H1 (cell line): ENCODE data around the gene ARHGAP22. TPM values are rescaled to one million over a fixed set of nuclear protein-coding genes. Genes with fewer than 3 reads are reported as not detected.

ENCODE experiments used
- CTCF ChIA-PET: fragments of 300-600 bp; sonication (Branson Sonifier 250); formaldehyde crosslinking; loops from one replicate; lab custom pipeline; 2021; ENCODE audit not compliant: partially characterized antibody; lab: Charles Lee
- POLR2A ChIA-PET: fragments of 300-600 bp; sonication (Branson Sonifier 250); formaldehyde crosslinking; loops from one replicate; lab custom pipeline; 2021; ENCODE audit warnings: inconsistent platforms; ENCODE audit not compliant: partially characterized antibody; lab: Charles Lee
- DNase-seq, 2 experiments: peaks; one replicate each; pipeline versions ENCODE4 v3.0.0 to v3.0.0-alpha.2; 2010 to 2022; ENCODE audit warnings: low spot score in 2 of 2, low read depth in 1 of 2, mixed read lengths in 1 of 2
- FAIRE-seq: peaks from 2 replicates; lab custom pipeline; 2011; peaks lifted over from hg19 to GRCh38; lab: Jason Lieb, UNC
- H2AFZ ChIP-seq: 2 replicates; pipeline ENCODE4 v1.8.1; 2012; ENCODE audit warnings: low read length, inconsistent platforms
- H2AK5ac ChIP-seq: 2 replicates; pipeline ENCODE4 v1.6.1; 2013; ENCODE audit warnings: low read depth, low read length
- H2BK120ac ChIP-seq: replicated peaks from 2 replicates; pipeline ENCODE3; 2013; ENCODE audit warnings: low read depth, low read length, inconsistent platforms
- H2BK12ac ChIP-seq: 2 replicates; pipeline ENCODE4 v1.6.1; 2013; ENCODE audit warnings: low read depth, low read length
- H2BK15ac ChIP-seq: 2 replicates; pipeline ENCODE4 v1.6.1; 2013; ENCODE audit warnings: low read length
- H2BK20ac ChIP-seq: 2 replicates; pipeline ENCODE4 v1.6.1; 2013; ENCODE audit warnings: low read length
- H2BK5ac ChIP-seq: 2 replicates; pipeline ENCODE4 v1.6.1; 2013; ENCODE audit warnings: low read depth, low read length
- H3K14ac ChIP-seq: 2 replicates; pipeline ENCODE4 v1.6.1; 2013; ENCODE audit warnings: inconsistent platforms; ENCODE audit not compliant: insufficient read length
- H3K18ac ChIP-seq: 2 replicates; pipeline ENCODE4 v1.6.1; 2013; ENCODE audit warnings: low read length; ENCODE audit errors: extremely low read depth
- H3K23ac ChIP-seq: 2 replicates; pipeline ENCODE4 v1.6.1; 2013; ENCODE audit warnings: inconsistent platforms; ENCODE audit not compliant: insufficient read length
- H3K23me2 ChIP-seq: 2 replicates; pipeline ENCODE4 v1.6.1; 2013; ENCODE audit warnings: low read depth, low read length
- H3K27ac ChIP-seq: 2 replicates; pipeline ENCODE4 v1.6.1; 2011; ENCODE audit warnings: low read depth, low read length, inconsistent platforms
- H3K27me3 ChIP-seq, 4 experiments: replicated peaks in 1 of 4; 1 replicate in 1 of 4; 2 replicates in 3 of 4; pipeline versions ENCODE4 v1.6.1 to v1.8.1; 2011 to 2013; ENCODE audit warnings: low read length in 3 of 4, mild to moderate bottlenecking in 3 of 4, inconsistent platforms in 2 of 4, mixed read lengths in 2 of 4, moderate library complexity in 1 of 4; ENCODE audit not compliant: control insufficient read depth in 3 of 4, insufficient read depth in 3 of 4; ENCODE audit errors: extremely low read depth in 1 of 4
- H3K36me3 ChIP-seq, 4 experiments: 2 replicates each; pipeline versions ENCODE4 v1.6.1 to v1.8.1; 2011 to 2013; ENCODE audit warnings: mild to moderate bottlenecking in 4 of 4, low read length in 3 of 4, moderate library complexity in 2 of 4, control low read depth in 1 of 4, inconsistent platforms in 1 of 4; ENCODE audit not compliant: insufficient read depth in 4 of 4, control insufficient read depth in 2 of 4
- H3K4ac ChIP-seq: replicated peaks from 2 replicates; pipeline ENCODE3; 2013; ENCODE audit warnings: low read length, low read depth, mixed read lengths, inconsistent platforms; ENCODE audit not compliant: insufficient read length
- H3K4me1 ChIP-seq, 4 experiments: replicated peaks in 1 of 4; 1 replicate in 1 of 4; 2 replicates in 3 of 4; pipeline versions ENCODE4 v1.6.1 to v1.8.1; 2011 to 2013; ENCODE audit warnings: low read length in 3 of 4, inconsistent platforms in 2 of 4, mixed read lengths in 1 of 4; ENCODE audit not compliant: insufficient read depth in 4 of 4, control insufficient read depth in 3 of 4
- H3K4me2 ChIP-seq, 2 experiments: 2 replicates each; pipeline versions ENCODE4 v1.6.1 to v1.8.1; 2011 to 2013; ENCODE audit warnings: low read depth in 2 of 2, low read length in 2 of 2, control low read depth in 1 of 2, inconsistent platforms in 1 of 2, mild to moderate bottlenecking in 1 of 2; ENCODE audit not compliant: insufficient read depth in 1 of 2
- H3K4me3 ChIP-seq, 4 experiments: fragments of 200-600, 300-600 bp in 1 of 4; sonication (generic), shearing (Covaris generic), sonication (Bioruptor Twin) in 1 of 4; 2 replicates each; pipeline versions ENCODE4 v1.5.1 to v1.8.1; 2011 to 2016; ENCODE audit warnings: low read length in 4 of 4, low read depth in 3 of 4, control low read depth in 2 of 4, inconsistent platforms in 2 of 4, mild to moderate bottlenecking in 2 of 4, mixed read lengths in 1 of 4, moderate library complexity in 1 of 4; ENCODE audit not compliant: insufficient read depth in 2 of 4; ENCODE audit errors: extremely low read depth in 1 of 4
- H3K56ac ChIP-seq: replicated peaks from 2 replicates; pipeline ENCODE3; 2013; ENCODE audit warnings: low read depth, mild to moderate bottlenecking, mixed read lengths, low read length, inconsistent platforms; ENCODE audit not compliant: insufficient read length
- H3K79me1 ChIP-seq: 2 replicates; pipeline ENCODE4 v1.6.1; 2013; ENCODE audit warnings: low read depth, low read length, control low read depth
- H3K79me2 ChIP-seq, 2 experiments: 2 replicates each; pipeline versions ENCODE4 v1.6.1 to v1.8.1; 2012 to 2013; ENCODE audit warnings: low read length in 2 of 2, mild to moderate bottlenecking in 2 of 2, inconsistent platforms in 1 of 2; ENCODE audit not compliant: insufficient read depth in 2 of 2, control insufficient read depth in 1 of 2
- H3K9ac ChIP-seq, 4 experiments: replicated peaks in 1 of 4; 1 replicate in 1 of 4; 2 replicates in 3 of 4; pipeline versions ENCODE4 v1.6.1 to v1.8.1; 2011 to 2013; ENCODE audit warnings: low read depth in 3 of 4, low read length in 3 of 4, control low read depth in 2 of 4, mild to moderate bottlenecking in 2 of 4, moderate library complexity in 2 of 4, inconsistent platforms in 1 of 4; ENCODE audit errors: extremely low read depth in 1 of 4
- H3K9me3 ChIP-seq, 2 experiments: 2 replicates each; pipeline versions ENCODE4 v1.6.1 to v1.8.1; 2012 to 2013; ENCODE audit warnings: mild to moderate bottlenecking in 2 of 2, moderate library complexity in 2 of 2, control low read depth in 1 of 2, inconsistent platforms in 1 of 2, low read depth in 1 of 2, low read length in 1 of 2, mixed read lengths in 1 of 2; ENCODE audit not compliant: insufficient read depth in 2 of 2
- H4K20me1 ChIP-seq, 2 experiments: replicated peaks in 1 of 2; 2 replicates each; pipeline versions ENCODE3 to v1.8.1; 2011 to 2013; ENCODE audit warnings: inconsistent platforms in 2 of 2, low read length in 2 of 2, mild to moderate bottlenecking in 1 of 2; ENCODE audit not compliant: insufficient read depth in 2 of 2, control insufficient read depth in 1 of 2
- H4K5ac ChIP-seq: 2 replicates; pipeline ENCODE4 v1.6.1; 2013; ENCODE audit warnings: low read length, low read depth, mixed read lengths, inconsistent platforms; ENCODE audit not compliant: insufficient read length
- H4K8ac ChIP-seq: 2 replicates; pipeline ENCODE4 v1.8.0; 2013; ENCODE audit warnings: mild to moderate bottlenecking, moderate library complexity, low read length, inconsistent platforms; ENCODE audit not compliant: insufficient read depth; ENCODE audit errors: extremely low read depth
- H4K91ac ChIP-seq: replicated peaks from 2 replicates; pipeline ENCODE3; 2013; ENCODE audit warnings: low read length, mixed read lengths, inconsistent platforms; ENCODE audit not compliant: insufficient read length
- BCL11A ChIP-seq, 2 experiments: IDR thresholded peaks; one replicate each; pipeline ENCODE4 v1.6.1; 2011; ENCODE audit warnings: low read depth in 2 of 2, low read length in 2 of 2, mild to moderate bottlenecking in 2 of 2
- CHD1 ChIP-seq: IDR thresholded peaks from 2 replicates; pipeline ENCODE4 v1.6.1; 2012; ENCODE audit warnings: low read depth, low read length, improper control_type of control experiment
- CREB1 ChIP-seq: IDR thresholded peaks from 2 replicates; pipeline ENCODE4 v1.6.1; 2012; ENCODE audit warnings: inconsistent platforms
- EP300 ChIP-seq, 2 experiments: IDR thresholded peaks; 1 replicate in 1 of 2; 2 replicates in 1 of 2; pipeline ENCODE4 v1.6.1; 2011 to 2012; ENCODE audit warnings: low read depth in 2 of 2, low read length in 2 of 2, mild to moderate bottlenecking in 2 of 2, borderline replicate concordance in 1 of 2, inconsistent platforms in 1 of 2, moderate library complexity in 1 of 2
- KDM5A ChIP-seq: fragments of 200-600 bp; IDR thresholded peaks from 2 replicates; pipeline ENCODE4 v1.7.1; 2012; ENCODE audit warnings: mild to moderate bottlenecking, low read length, inconsistent platforms, mixed read lengths
- POU5F1 ChIP-seq: IDR thresholded peaks from 2 replicates; pipeline ENCODE4 v1.6.1; 2011; ENCODE audit warnings: low read depth, mild to moderate bottlenecking, low read length, moderate library complexity
- SP1 ChIP-seq: IDR thresholded peaks from 2 replicates; pipeline ENCODE4 v1.6.1; 2011; ENCODE audit warnings: low read depth, low read length
- WGBS, 2 experiments: shearing (Covaris generic) in 1 of 2; methylation state at CpG; one replicate each; pipeline versions ENCODE4 v1.1.6 to v1.1.7; 2013 to 2015; ENCODE audit warnings: low lambda C conversion rate in 2 of 2, mixed read lengths in 2 of 2, inconsistent platforms in 1 of 2, low coverage in 1 of 2, missing lambda C conversion rate in 1 of 2; ENCODE audit not compliant: insufficient replicate concordance in 2 of 2, insufficient coverage in 1 of 2, insufficient read length in 1 of 2; ENCODE audit errors: extremely low coverage in 1 of 2, missing lambda C conversion rate in 1 of 2; 5-methylcytosine and 5-hydroxymethylcytosine counted together
- polyA plus RNA-seq, 7 experiments: library from polyadenylated mRNA; depleted of rRNA in 3 of 7; stranded (reverse) in 5 of 7; unstranded in 2 of 7; fragments of >200 nt in 5 of 7; fragments of 200-250 nt in 2 of 7; gene quantifications; 1 replicate in 5 of 7; 2 replicates in 1 of 7; 4 replicates in 1 of 7; pipeline versions ENCODE4 v1.2.1 to v1.2.3, GENCODE V29; 2011 to 2013; ENCODE audit warnings: missing spikeins in 2 of 7, mixed read lengths in 2 of 7
- total RNA-seq: library from RNA; stranded (reverse); fragmentation: NEBNext Ultra II Directional; extraction: Animal tissue kit (Norgen Biotek cat#: 25700); gene quantifications from 2 replicates; pipeline ENCODE4 v1.2.1, GENCODE V29; 2021

The ARHGAP22 gene
- total and polyA plus RNA-seq, 2 of the 8 experiments (the other 6 are each of a cell fraction or from before 2014, with no cell fraction given) = 3.6 to 11.2 TPM

DNA sequence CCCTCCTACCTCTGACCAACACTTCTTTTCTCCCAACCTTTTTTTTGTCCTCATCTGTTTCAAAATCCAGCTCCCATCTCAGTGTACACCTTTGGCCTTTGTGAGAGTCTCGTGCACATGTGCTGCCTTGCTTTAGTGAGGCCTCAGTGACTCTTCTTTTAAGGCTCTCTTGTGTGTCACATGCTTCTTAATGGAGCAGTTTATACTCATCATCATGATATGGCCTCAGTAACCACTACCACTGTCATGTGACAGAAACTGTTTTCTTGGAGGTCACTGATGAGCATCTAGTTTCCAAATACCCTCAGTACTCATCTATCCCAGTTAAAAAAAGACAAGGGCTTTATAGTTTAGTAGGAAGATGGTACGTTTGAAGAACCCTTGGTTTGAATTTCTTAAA is 8.1 kb upstream of the ARHGAP22 start:
- Histone ChIP-seq H3K27me3 (no peaks in the 10 kb centered on the region; a peak in 1 of 7 replicates), H3K9me3 (no peaks in the 10 kb centered on the region), H2BK20ac (no peak overlapping the region), H4K8ac (no peak overlapping the region), H2AK5ac (no peak overlapping the region), H2BK15ac (no peak overlapping the region), H3K36me3 (no peaks in the 10 kb centered on the region), H3K56ac (no peak overlapping the region), H3K23me2 (no peaks in the 10 kb centered on the region), H3K18ac (no peak overlapping the region), H2BK120ac (no peak overlapping the region), H3K79me1 (no peaks in the 10 kb centered on the region), H2BK5ac (no peak overlapping the region), H3K23ac (no peak overlapping the region), H3K4me2 (no peak overlapping the region), H4K5ac (no peak overlapping the region), H3K14ac (no peak overlapping the region), H4K91ac (no peak overlapping the region), H3K9ac (no peak overlapping the region), H3K4ac (no peak overlapping the region), H2BK12ac (no peak overlapping the region), H3K79me2 (no peaks in the 10 kb centered on the region), H3K4me3 (no peak overlapping the region), H3K27ac (no peak overlapping the region), H4K20me1 (no peaks in the 10 kb centered on the region), H3K4me1 (peaks cover 0 to 4% (median under 1%) of the 10 kb centered on the region in 4 experiments; a peak in 1 of 7 replicates), H2AFZ (no peak overlapping the region)
- ChIA-PET CTCF (interaction anchor here (0.6 to 2.9 kb wide), 4 partner anchors 44 to 275 kb away, joined by 3 to 14 read pairs (median 4); no protein-coding TSS in a partner anchor), POLR2A (no interaction called here)
- TF ChIP-seq EP300 (IDR thresholded peaks at IDR 0.05; ENCODE audit: borderline replicate concordance in 1 of 2, low read depth in 2 of 2, low read length in 2 of 2) = no peak
- no peak for TF ChIP-seq SP1
- no peak for TF ChIP-seq BCL11A (IDR thresholded peaks at IDR 0.05; ENCODE audit: low read depth in 2 of 2, low read length in 2 of 2)
- no peak for TF ChIP-seq POU5F1
- no peak for TF ChIP-seq KDM5A
- TF ChIP-seq CREB1 = no peak
- no peak for TF ChIP-seq CHD1
- no peak for DNase-seq
- WGBS, 2 experiments = 92% methylated on average over 2 of the region's 2 CpGs; no CpG with 5 or more reads in 1 of the 2 experiments
- FAIRE-seq = no peak
